K562 (cell line): Measurements from ENCODE around the gene SCARF1. TPM values are rescaled to one million over a fixed set of nuclear protein-coding genes. Genes with fewer than 3 reads are reported as not detected.
A peak's percentile ranks its signal among the peaks of the same experiment; 100 is the strongest.

Experiments used
- DPF2 ChIP-seq: fragments of 450-650 bp; IDR thresholded peaks from 2 replicates; pipeline ENCODE4 v1.6.1; 2016
- HNRNPLL ChIP-seq: fragments of 200-400 bp; formaldehyde crosslinking; IDR thresholded peaks from 2 replicates; pipeline ENCODE4 v1.6.1; 2017; ENCODE audit warnings: low read length, low read depth, mild to moderate bottlenecking; ENCODE audit not compliant: poor library complexity, severe bottlenecking
- KAT2B ChIP-seq: IDR thresholded peaks from one replicate; pipeline ENCODE4 v1.6.1; 2012; ENCODE audit warnings: low read depth, mild to moderate bottlenecking, control low read depth, inconsistent platforms, low read length, moderate library complexity
- MCM3 ChIP-seq: fragments of 450-650 bp; IDR thresholded peaks from 2 replicates; pipeline ENCODE4 v1.6.1; 2016
- NFIC ChIP-seq: fragments of 450-650 bp; IDR thresholded peaks from 2 replicates; pipeline ENCODE4 v1.6.1; 2017; ENCODE audit warnings: mild to moderate bottlenecking, inconsistent platforms
- RHOXF2B ChIP-seq: fragments of 250-450 bp; sonication (Bioruptor Pico); conservative IDR thresholded peaks from 2 replicates; pipeline ENCODE4 v1.5.1; 2021
- SREBF2 ChIP-seq: sonication (generic); formaldehyde crosslinking; IDR thresholded peaks from 2 replicates; pipeline ENCODE4 v1.4.0; 2020; ENCODE audit warnings: mild to moderate bottlenecking, missing genetic modification reagents
- ZNF12 ChIP-seq: sonication (generic); formaldehyde crosslinking; IDR thresholded peaks from 2 replicates; pipeline ENCODE4 v1.4.0; 2020; ENCODE audit warnings: mild to moderate bottlenecking, missing genetic modification reagents
- ZNF239 ChIP-seq: fragments of 250-450 bp; sonication (Bioruptor Pico); IDR thresholded peaks from 2 replicates; pipeline ENCODE4 v1.4.0; 2020; ENCODE audit warnings: mild to moderate bottlenecking
- ZNF717 ChIP-seq: fragments of 250-450 bp; sonication (Bioruptor Pico); IDR thresholded peaks from 2 replicates; pipeline ENCODE4 v1.5.0; 2021
- polyA plus RNA-seq, 8 experiments: library from polyadenylated mRNA; depleted of rRNA in 4 of 8; stranded (reverse) in 5 of 8; unstranded in 3 of 8; fragments of >200 nt; fragmentation: Nextera tagmentation in 2 of 8; fragmentation: Illumina TruSeq in 1 of 8; extraction: Ambion mirVana in 2 of 8; extraction: Trizol in 1 of 8; gene quantifications; 2 replicates each; pipeline versions ENCODE4 v1.2.1 to v1.2.3, GENCODE V29; 2011 to 2014; ENCODE audit warnings: inconsistent platforms in 1 of 8, missing spikeins in 1 of 8
- total RNA-seq, 7 experiments: library from RNA; depleted of rRNA in 6 of 7; stranded (reverse); fragments of >200 nt in 6 of 7; fragmentation: Illumina TruSeq in 2 of 7; extraction: Trizol in 2 of 7; gene quantifications; 2 replicates each; pipeline versions ENCODE4 v1.2.1 to v1.2.3, GENCODE V29; 2011 to 2021; ENCODE audit warnings: low replicate concordance in 1 of 7
- TF ChIP-seq, protein P1 (sequence below): fragments of 450-650 bp; formaldehyde crosslinking; IDR thresholded peaks from 2 replicates; pipeline ENCODE4 v1.4.0; 2020; ENCODE audit warnings: mild to moderate bottlenecking, moderate library complexity
- TF ChIP-seq, protein P2 (sequence below): IDR thresholded peaks from 2 replicates; pipeline ENCODE4 v1.6.1; 2012; ENCODE audit warnings: low read depth, low read length, improper control_type of control experiment, borderline replicate concordance
- TF ChIP-seq, protein P3 (sequence below): fragments of 450-650 bp; IDR thresholded peaks from 2 replicates; pipeline ENCODE4 v1.6.1; 2016; ENCODE audit warnings: missing biosample characterization, missing genetic modification characterization
- TF ChIP-seq, protein P4 (sequence below): IDR thresholded peaks from 2 replicates; pipeline ENCODE4 v1.6.1; 2011; ENCODE audit warnings: borderline replicate concordance, low read depth, mild to moderate bottlenecking, moderate library complexity, low read length; ENCODE audit not compliant: insufficient read depth, poor library complexity, severe bottlenecking
- TF ChIP-seq, protein P5 (sequence below): fragments of 250-450 bp; sonication (Bioruptor Pico); IDR thresholded peaks from 2 replicates; pipeline ENCODE4 v1.4.0; 2020
- TF ChIP-seq, protein P6 (sequence below), 2 experiments: fragments of 450-650 bp; IDR thresholded peaks; 2 replicates each; pipeline ENCODE4 v1.6.1; 2018; ENCODE audit warnings: mild to moderate bottlenecking in 2 of 2, low read depth in 1 of 2; ENCODE audit not compliant: partially characterized antibody in 2 of 2

SCARF1 gene
- total and polyA plus RNA-seq, 9 of the 15 experiments (the other 6 are each of a cell fraction or from before 2014, with no cell fraction given): 0.04 to 2.1 (median 0.63) TPM

DNA sequence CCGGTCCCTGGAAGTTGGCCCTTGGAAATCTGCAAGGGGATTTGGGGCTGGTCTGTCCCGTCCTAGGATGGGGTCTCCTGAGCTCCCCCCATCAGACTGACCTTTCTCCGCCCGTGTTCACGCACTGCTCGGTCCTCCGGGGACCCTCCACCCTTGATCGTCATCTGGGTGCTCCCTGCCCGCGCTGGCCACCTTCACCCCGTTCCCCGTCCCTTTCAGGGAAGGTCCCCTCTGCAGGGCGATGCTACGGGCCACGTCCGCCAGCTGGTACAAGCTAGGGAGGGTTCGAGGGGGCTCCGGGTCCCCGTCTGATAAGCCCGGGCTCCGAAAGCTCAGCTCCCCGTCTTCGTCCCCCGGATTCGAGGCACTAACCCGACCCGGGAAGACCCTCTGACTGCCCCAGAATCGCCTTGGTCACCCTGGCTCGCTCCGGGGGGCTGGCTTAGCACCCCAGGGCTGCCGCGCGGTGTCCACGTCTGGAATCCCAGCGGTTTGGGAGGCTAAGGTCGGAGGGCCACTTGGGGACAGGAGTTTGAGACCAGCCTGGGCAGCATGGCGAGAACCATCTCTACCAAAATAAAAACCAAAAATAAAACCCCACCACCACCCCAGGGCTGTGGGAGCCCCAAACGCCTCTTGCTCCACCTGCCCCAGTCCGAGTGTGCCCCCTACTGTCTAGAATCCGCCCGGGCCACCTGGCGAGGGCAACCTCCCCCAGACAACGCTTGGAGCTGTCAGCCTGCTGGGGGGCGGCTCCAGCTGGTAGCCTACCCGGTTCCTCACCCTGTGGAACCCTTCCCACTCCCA, 15.8 kb downstream of the SCARF1 start (continued):
- TF ChIP-seq, protein P1, sequence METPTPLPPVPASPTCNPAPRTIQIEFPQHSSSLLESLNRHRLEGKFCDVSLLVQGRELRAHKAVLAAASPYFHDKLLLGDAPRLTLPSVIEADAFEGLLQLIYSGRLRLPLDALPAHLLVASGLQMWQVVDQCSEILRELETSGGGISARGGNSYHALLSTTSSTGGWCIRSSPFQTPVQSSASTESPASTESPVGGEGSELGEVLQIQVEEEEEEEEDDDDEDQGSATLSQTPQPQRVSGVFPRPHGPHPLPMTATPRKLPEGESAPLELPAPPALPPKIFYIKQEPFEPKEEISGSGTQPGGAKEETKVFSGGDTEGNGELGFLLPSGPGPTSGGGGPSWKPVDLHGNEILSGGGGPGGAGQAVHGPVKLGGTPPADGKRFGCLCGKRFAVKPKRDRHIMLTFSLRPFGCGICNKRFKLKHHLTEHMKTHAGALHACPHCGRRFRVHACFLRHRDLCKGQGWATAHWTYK (CRISPR knock-in tag): no peak
- no peak for TF ChIP-seq SREBF2 (CRISPR knock-in tag)
- peak; percentile 59 for TF ChIP-seq NFIC
- TF ChIP-seq, protein P2, sequence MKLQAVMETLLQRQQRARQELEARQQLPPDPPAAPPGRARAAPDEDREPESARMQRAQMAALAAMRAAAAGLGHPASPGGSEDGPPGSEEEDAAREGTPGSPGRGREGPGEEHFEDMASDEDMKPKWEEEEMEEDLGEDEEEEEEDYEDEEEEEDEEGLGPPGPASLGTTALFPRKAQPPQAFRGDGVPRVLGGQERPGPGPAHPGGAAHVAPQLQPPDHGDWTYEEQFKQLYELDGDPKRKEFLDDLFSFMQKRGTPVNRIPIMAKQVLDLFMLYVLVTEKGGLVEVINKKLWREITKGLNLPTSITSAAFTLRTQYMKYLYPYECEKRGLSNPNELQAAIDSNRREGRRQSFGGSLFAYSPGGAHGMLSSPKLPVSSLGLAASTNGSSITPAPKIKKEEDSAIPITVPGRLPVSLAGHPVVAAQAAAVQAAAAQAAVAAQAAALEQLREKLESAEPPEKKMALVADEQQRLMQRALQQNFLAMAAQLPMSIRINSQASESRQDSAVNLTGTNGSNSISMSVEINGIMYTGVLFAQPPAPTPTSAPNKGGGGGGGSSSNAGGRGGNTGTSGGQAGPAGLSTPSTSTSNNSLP: no peak
- TF ChIP-seq RHOXF2B: no peak
- no peak for TF ChIP-seq ZNF717
- TF ChIP-seq KAT2B: no peak
- TF ChIP-seq, protein P3, sequence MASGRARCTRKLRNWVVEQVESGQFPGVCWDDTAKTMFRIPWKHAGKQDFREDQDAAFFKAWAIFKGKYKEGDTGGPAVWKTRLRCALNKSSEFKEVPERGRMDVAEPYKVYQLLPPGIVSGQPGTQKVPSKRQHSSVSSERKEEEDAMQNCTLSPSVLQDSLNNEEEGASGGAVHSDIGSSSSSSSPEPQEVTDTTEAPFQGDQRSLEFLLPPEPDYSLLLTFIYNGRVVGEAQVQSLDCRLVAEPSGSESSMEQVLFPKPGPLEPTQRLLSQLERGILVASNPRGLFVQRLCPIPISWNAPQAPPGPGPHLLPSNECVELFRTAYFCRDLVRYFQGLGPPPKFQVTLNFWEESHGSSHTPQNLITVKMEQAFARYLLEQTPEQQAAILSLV: no peak
- TF ChIP-seq, protein P4, sequence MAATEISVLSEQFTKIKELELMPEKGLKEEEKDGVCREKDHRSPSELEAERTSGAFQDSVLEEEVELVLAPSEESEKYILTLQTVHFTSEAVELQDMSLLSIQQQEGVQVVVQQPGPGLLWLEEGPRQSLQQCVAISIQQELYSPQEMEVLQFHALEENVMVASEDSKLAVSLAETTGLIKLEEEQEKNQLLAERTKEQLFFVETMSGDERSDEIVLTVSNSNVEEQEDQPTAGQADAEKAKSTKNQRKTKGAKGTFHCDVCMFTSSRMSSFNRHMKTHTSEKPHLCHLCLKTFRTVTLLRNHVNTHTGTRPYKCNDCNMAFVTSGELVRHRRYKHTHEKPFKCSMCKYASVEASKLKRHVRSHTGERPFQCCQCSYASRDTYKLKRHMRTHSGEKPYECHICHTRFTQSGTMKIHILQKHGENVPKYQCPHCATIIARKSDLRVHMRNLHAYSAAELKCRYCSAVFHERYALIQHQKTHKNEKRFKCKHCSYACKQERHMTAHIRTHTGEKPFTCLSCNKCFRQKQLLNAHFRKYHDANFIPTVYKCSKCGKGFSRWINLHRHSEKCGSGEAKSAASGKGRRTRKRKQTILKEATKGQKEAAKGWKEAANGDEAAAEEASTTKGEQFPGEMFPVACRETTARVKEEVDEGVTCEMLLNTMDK: peak; percentile 13
- TF ChIP-seq ZNF12 (CRISPR knock-in tag): no peak
- TF ChIP-seq, protein P5, sequence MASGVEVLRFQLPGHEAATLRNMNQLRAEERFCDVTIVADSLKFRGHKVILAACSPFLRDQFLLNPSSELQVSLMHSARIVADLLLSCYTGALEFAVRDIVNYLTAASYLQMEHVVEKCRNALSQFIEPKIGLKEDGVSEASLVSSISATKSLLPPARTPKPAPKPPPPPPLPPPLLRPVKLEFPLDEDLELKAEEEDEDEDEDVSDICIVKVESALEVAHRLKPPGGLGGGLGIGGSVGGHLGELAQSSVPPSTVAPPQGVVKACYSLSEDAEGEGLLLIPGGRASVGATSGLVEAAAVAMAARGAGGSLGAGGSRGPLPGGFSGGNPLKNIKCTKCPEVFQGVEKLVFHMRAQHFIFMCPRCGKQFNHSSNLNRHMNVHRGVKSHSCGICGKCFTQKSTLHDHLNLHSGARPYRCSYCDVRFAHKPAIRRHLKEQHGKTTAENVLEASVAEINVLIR (CRISPR knock-in tag): no peak
- no peak for TF ChIP-seq ZNF239 (CRISPR knock-in tag)
- no peak for TF ChIP-seq DPF2
- TF ChIP-seq, protein P6, sequence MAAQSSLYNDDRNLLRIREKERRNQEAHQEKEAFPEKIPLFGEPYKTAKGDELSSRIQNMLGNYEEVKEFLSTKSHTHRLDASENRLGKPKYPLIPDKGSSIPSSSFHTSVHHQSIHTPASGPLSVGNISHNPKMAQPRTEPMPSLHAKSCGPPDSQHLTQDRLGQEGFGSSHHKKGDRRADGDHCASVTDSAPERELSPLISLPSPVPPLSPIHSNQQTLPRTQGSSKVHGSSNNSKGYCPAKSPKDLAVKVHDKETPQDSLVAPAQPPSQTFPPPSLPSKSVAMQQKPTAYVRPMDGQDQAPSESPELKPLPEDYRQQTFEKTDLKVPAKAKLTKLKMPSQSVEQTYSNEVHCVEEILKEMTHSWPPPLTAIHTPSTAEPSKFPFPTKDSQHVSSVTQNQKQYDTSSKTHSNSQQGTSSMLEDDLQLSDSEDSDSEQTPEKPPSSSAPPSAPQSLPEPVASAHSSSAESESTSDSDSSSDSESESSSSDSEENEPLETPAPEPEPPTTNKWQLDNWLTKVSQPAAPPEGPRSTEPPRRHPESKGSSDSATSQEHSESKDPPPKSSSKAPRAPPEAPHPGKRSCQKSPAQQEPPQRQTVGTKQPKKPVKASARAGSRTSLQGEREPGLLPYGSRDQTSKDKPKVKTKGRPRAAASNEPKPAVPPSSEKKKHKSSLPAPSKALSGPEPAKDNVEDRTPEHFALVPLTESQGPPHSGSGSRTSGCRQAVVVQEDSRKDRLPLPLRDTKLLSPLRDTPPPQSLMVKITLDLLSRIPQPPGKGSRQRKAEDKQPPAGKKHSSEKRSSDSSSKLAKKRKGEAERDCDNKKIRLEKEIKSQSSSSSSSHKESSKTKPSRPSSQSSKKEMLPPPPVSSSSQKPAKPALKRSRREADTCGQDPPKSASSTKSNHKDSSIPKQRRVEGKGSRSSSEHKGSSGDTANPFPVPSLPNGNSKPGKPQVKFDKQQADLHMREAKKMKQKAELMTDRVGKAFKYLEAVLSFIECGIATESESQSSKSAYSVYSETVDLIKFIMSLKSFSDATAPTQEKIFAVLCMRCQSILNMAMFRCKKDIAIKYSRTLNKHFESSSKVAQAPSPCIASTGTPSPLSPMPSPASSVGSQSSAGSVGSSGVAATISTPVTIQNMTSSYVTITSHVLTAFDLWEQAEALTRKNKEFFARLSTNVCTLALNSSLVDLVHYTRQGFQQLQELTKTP (IDR thresholded peaks at IDR 0.05; ENCODE audit: low read depth in 1 of 2, partially characterized antibody in 2 of 2): no peak
- no peak for TF ChIP-seq MCM3
- TF ChIP-seq HNRNPLL: no peak
